NCI-H226 (cell line): ENCODE data around the gene ADAM33.
A peak's percentile ranks its signal among the peaks of the same experiment; 100 is the strongest.

Experiments
- DNase-seq: peaks from one replicate; pipeline ENCODE4 v3.0.0-alpha.2; 2015

The ADAM33 gene, protein sequence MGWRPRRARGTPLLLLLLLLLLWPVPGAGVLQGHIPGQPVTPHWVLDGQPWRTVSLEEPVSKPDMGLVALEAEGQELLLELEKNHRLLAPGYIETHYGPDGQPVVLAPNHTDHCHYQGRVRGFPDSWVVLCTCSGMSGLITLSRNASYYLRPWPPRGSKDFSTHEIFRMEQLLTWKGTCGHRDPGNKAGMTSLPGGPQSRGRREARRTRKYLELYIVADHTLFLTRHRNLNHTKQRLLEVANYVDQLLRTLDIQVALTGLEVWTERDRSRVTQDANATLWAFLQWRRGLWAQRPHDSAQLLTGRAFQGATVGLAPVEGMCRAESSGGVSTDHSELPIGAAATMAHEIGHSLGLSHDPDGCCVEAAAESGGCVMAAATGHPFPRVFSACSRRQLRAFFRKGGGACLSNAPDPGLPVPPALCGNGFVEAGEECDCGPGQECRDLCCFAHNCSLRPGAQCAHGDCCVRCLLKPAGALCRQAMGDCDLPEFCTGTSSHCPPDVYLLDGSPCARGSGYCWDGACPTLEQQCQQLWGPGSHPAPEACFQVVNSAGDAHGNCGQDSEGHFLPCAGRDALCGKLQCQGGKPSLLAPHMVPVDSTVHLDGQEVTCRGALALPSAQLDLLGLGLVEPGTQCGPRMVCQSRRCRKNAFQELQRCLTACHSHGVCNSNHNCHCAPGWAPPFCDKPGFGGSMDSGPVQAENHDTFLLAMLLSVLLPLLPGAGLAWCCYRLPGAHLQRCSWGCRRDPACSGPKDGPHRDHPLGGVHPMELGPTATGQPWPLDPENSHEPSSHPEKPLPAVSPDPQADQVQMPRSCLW

DNA sequence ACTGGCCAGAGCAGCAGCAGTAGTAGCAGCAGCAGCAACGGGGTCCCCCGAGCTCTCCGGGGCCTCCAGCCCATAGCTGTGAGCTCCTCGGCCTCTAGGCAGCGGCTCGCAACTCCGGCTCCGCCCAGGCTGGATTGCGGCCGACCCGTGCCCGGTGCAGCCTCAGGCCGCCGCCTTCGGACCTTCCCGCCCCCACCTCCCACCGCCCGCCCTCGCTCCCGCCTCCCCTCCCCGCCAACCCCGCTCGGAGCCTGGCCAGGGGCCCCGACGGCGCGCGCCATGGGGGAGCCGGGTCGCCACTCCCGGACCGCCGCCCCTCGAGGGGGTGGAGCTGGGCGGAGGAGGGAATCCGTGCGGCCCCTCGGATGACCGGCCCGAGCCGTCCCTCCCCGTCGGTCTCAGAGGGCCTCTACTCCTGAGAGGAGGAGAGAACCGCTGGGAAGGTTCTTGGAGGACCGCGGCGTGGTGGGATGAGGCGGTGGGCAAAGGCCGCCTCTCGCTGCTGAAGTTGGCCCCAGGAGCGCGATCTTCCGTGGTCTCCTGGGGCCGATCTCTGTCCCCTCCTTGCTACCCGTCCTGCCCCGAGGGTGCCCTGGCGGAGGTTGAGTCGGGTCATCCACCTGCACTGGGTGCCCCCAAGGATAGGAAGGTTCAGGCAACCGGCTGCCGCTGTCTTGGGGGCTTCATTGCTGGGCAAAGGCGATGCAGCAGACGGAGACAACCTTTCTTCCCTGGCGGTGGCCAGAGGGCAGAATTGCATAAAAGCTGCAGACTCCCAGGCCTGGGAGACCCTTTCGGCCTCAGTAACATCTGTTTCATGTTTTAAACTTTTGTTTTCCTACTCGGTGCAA lies at the start of gene ADAM33:
ADAM33 (minus strand) TSS at position 80 of the 851 bp plus-strand sequence; CDS start at position 74, 6 bp downstream.
- no peak for DNase-seq

DNA sequence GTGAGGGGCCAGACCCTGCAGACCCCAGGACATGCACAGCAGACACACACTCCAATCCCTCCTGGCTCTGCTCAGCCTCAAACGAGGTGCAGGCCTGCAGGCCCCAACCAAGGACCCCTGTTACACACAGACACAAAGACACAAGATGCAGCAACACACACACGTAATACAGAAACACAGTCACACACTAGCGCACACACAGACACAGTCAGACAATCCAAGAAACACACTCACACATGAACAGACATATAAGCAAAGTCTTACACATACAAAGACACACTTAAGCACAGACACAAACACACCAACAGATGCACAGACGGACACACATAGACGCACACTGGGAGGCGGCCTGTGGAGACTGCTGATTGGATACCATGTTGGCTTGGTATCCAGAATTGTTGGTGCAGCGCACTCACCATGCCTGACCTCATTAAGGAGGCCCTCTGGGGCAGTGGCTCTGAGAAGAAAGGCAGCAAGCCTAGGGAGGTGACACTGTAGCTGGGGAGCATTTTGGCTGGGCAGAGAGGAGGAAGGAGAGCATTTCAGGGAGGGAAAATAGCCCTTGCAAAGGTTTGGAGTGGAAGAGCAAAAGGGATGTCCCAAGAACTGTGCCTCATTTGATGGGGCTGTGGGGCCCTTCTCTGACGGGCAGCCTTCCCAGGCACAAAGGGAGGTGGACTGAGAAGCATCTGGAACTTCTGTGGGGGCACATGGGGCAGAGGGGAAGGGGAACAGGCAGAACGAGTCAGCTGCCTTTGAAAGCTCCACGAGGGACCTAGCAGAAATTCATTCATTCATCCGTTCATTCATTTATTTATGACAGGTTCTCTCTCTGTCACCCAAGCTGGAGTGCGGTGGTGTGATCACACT lies 49.2 kb upstream of the ADAM33 start:
- no peak for DNase-seq

DNA sequence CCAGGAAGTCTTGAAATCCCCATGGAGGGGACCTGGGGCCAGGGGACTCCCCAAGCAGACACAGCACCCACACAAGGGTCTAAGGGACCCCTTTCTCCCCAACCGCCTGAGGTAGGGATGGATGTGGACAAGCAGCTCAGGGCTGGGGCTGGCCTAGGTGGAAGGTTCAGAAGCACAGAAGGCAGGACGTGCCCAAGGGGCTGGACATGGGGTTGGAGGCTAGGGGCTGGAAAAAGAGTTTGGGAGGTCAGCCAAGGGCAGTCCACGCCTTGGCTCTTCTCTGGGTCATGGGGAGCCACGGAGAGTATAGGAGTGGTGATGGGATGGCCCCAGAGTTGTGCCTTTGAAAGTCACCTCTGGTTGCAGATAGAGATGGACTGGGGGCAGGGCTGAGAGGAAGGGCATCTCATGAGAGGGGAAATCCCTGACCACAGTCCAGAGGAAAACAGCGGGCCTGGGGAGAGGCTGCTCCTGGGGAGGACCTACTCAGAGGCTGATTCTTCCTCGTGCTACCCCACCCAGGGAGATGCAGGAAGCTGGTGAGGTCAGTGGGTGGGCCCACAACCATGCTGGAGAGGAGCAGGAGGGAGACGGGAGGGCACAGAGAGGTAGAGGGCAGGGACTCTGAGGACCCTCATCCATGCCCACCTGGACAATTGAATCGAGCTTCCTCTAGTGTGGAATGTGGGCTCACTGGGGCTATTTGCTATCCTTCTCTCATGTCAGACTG lies 48.2 kb upstream of the ADAM33 start:
- no peak for DNase-seq

DNA sequence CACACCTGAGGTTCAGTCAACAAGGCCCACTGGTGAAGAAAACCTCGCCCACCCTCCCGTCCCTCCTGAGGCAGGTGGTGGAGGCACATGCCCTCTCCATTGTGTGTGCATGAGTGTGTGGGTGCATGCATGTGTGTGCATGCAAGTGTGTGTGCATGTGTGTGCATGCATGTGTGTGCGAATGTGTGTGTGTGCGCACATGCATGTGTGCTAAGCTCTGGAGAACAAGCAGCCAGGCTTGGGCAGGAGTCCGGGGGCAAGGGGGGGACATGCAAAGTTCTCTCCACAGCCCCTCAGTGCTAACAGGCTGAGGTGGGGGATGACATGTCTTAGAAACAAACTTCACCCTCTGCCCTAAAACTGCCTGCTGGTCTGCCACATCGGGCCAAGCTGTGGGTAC lies 47.6 kb upstream of the ADAM33 start:
- no peak for DNase-seq

DNA sequence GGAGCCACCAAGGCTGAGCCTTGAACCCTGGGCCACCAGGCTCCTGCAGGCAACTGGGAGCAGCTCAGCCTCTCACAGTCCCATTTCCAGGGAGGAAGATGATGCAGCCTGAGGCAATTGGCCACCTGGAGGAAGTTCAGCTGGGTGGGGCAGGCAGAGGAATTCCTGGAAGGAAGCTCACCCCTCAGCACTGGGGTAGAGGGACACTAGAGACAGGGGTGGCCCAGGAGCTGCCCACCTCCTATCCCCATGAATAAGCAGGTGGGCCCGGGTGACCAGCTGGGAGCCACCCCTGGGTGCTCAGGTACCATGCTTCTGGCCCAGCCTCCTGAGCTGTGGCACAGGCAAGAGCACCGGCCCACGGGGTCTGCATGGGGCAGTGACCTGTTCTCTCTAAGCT lies 47.1 kb upstream of the ADAM33 start:
- no peak for DNase-seq

DNA sequence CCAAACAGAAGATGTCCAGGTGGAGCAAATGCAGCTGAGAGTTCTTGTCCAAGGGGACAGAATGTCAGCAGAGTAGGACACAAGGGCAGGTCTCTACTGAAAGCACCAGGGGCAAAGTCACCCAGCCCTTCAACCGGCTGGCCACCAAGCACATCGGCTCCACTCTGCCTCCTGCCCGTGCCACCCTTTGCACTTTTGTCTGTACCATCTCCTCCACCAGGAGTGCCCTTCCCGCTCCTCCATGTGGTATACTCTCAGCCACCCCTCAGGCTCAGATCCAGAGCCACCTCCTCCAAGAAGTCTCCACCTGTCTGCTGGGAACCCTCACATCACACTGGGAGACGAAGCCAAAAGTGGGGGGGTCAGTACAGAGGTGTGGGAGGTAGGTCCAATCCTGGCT lies 46.5 kb upstream of the ADAM33 start:
- no peak for DNase-seq

DNA sequence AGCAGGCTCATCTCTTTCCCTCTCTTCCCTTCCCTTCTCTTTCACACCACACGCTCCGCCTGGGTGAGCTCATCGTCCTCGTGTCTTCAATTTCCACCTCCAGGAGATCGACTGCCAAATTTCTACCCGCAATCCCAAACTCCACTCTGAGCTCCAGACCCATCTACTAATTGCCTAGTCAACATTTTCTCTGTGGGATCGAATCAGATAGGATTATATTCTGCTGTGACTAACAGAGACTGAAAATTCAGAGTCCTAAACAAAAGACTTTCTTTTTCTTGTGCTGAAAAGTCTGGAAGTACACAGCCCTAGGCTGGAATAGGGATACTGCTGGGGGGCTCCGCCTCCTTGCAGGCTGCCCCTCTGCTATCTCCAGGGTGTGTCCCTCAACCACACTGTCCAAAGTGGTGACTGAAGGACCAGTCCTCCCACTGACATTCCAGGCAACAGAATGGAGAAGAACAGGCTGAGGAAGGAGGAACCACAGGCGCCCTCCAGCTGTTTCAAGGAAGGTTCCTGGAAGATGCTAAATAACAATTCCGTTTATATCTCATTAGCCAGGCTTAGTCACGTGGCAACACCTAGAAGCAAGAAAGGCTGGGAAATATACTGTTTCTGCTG lies 45.7 kb upstream of the ADAM33 start:
- DNase-seq = peak; percentile 29

DNA sequence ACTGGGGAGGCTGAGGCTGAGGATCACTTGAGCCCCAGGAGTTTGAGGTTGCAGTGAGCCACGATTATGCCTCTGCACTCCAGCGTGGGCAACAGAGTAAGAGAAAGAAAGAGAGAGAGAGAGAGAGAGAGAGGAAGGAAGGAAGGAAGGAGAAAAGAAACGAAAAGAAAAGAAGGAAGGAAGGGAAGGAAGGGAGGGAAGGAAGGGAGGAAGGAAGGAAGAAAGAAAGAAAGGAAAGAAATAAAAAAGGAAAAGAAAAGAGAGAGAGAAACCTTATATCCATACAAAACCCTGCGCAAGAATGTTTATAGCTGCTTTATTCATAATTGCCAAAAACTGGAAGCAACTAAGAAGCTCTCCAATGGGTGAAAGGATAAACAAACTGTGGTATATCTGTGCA lies 42.5 kb upstream of the ADAM33 start:
- no peak for DNase-seq

DNA sequence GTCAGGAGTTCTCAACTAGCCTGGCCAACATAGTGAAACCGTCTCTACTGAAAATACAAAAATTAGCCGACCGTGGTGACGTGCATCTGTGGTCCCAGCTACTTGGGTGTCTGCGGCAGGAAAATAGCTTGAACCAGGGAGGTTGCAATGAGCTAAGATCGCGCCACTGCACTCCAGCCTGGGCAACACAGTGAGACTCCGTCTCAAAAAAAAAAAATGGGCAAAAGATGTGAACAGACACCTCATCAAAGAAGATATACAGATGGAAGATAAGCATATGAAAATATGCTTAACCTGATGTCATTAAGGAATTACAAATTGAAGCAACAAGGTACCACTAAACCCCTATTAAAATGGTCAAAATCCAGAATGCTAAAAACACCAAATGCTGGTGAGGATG lies 41.5 kb upstream of the ADAM33 start:
- no peak for DNase-seq

DNA sequence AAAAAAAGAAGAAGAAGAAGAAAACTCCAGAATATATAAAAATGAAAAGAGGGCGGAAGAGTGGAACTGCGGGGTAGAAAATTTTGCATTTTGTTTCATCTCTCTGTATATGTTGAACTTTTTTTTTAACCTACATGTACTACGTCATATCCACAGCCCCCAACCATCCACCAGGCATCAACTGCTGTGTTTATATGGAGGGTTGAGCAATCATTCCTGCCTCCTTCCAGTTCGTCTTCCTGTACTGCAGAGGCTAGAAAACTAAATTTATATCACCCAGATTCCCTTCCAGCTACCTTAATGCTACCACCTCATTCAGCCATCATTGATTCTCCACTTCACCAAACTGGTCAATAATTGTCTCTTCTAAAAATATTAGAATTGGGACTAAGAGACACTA lies 40.1 kb upstream of the ADAM33 start:
- no peak for DNase-seq

DNA sequence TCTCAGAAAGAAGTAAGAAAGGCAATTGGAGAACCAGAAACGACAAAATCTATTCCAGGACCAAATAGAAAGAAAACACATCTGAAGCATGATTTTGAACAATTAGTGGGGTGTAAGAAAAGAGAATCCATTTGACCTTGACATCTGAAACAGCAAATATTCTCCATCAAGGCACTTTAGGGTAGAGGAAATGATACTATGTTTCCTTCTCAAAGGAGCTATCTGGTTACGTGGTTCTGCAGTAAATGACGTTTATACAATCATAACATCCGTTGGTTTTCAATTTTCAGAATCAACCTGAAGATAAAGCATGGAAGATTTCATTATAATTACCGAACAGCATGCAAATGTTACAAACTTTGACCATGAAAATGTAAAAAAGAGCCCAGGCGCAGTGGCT lies 38.8 kb upstream of the ADAM33 start:
- DNase-seq = no peak

DNA sequence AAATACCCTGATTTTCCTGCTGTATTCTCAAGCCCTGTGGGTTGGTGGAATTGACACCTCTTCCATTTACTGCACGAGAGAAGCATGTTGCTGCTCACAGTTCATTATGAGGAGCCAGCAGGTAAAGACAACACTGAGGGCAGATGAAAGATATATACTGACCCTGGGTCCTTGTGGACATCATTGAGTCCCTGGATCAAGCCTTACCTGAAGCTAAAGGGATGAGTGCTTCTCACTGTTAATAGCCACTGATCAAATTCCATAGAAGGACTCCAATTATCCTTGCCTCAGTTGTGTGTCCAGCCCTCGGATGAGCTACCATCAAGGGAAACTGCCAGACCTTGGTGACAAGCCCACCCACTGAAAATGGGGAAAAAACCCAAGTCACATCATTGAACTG lies 38.3 kb upstream of the ADAM33 start:
- DNase-seq = no peak

DNA sequence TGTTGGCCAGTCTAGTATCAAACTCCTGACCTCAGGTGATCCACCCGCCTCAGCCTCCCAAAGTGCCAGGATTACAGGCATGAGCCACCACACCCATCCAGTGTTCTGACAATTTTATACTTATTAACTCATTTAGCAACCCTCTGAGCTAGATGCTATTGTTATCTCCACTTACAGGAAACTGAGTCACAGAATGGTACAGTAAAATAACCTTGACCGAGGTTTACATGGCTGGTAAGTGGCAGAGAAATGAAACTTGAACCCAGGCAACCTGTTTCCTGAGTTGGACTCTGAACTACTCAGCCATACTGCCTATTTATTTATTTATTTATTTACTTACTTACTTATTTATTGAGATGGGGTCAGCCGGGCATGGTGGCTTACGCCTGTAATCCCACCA lies 37.2 kb upstream of the ADAM33 start:
- DNase-seq = no peak

DNA sequence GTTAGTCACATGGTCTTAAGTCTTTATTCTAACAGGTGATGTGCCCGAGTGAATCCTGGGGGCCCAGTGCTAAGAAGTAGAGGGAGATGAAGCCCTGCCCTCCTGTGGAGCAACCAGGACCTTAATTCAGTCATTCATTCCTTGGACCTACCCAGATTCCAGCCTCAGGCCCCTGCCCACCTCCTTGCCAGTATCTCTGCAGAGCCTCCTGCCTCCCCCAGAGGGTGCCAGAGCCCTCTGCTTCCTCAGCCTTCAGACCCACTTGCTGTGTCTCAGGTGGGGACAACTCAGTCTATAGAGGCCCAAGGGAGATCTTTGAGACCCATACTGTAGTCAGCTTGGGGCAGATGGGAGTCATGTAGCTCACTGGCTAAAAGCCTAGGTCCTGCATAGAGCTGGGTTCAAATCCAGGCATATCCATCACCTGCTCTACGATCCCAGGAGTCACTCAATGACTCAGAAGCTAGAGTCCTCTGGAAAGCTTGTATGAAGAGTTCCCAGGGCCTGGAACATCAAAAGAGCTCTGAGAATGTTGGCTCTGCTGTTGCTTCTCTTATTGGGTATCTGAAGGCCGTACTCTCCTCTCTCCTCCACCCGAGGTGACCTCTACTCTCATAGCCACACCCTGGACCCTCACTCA lies 34.5 kb upstream of the ADAM33 start:
- peak; percentile 20 for DNase-seq

DNA sequence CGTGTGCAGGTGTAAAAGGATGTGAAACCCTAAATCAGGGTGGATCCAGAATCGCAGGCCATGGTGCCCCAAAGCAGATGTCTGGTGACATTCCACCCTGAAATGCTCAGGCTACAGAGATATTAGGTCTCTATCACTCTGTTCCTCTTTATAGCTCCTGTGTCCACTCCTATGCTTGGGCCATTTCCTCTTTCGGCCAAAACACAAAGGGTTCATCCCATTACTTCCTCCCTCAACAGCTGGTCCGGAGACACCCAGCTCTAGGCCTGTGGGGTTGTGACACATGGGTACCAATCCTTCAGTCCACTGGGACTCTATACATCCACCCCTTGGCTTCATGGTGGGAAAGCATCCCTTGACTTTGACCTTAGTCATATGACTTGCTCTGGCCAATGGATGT lies 32.3 kb upstream of the ADAM33 start:
- no peak for DNase-seq

DNA sequence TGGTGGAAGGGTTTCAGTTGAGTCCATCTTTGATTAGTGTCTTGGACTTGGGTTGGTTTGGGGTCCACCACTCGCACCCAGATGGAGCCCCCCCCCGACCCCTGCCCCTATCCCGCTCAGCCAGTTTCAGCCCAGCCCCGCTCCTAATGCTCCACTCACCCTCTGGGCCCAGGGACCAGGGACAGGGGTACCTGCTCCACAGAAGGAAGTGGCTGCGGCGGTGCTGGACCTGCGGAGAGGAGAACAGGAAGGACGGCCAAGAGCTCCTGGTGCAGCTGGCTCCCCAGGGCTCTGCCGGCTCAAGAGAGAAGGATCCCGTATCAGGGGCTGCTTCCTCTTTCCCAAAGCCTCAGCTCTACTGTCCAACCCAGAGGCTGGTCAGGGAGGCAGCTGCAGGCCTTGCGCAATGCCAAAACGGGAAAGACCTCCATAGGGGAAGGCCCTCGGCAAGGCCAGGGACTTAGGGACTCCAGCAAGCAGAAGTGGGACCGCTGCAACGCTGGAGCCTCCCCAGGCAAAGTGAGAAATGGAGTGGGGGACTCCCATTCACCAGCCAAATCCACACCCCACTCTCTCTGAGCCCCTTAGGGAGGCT lies 30.6 kb upstream of the ADAM33 start, which contains the start of gene SIGLEC1:
SIGLEC1 (minus strand) TSS at position 322 of the 595 bp plus-strand sequence. CDS start 5,472 bp downstream, outside the sequence.
- DNase-seq = no peak

DNA sequence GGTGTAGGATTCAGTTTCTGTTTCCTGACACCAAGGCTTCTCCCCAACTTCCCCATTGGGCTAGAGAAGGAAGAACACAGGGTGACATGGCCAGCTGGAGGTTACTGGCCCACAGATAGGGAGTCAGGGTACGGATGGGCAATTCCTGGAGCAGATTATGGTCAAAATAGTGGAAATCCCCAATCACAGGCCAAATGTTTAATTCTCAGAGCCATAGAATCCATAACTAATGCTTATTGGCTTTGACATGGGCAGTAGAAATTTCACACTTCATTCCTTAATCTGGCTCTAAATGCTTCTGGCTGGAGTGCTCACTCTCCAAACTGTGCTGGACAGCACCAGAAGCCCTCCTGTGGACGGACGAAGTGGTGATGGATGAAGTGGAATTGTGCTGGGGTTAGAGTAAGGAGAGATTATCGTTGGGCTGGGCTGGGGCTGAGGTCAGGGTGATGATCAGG lies 29.7 kb upstream of the ADAM33 start:
- DNase-seq = no peak

DNA sequence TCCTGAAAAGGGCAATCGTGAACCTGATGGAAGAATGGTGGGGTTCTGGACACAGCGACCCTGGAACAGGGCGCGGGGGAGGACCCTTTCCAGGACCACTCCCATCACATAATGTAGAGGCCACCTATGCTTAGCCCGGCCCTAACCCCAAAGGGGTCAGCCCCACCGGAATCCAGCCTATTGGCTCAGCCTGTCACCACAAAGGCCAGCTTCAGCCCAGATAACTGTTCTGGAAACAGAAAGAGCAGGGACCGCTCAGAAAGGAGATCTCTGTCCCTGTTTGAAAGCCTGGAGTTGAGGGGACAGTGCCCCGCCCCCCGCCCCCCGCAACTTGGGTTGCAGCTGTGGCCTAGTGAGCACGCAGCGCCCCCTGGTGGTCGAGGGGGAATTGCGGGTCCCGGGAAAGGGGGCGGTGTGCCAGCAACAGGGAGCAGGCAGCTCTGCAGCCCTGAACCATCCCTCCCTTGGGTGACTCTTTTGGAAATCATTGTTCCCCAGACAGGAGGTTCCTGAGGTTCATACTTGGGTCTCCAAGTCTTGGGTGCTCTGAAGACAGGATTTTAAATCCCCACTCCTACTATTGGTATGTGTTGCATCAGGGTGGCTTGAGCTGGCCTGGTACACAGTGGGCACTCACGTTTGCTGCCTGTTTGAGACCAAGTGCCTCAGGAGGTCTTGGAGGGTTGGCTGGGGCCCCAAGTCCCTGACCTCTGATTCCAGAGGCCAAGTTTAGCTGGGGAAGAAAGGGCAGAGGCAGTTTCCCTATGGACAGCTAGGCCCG lies 29.1 kb upstream of the ADAM33 start:
- DNase-seq = no peak

DNA sequence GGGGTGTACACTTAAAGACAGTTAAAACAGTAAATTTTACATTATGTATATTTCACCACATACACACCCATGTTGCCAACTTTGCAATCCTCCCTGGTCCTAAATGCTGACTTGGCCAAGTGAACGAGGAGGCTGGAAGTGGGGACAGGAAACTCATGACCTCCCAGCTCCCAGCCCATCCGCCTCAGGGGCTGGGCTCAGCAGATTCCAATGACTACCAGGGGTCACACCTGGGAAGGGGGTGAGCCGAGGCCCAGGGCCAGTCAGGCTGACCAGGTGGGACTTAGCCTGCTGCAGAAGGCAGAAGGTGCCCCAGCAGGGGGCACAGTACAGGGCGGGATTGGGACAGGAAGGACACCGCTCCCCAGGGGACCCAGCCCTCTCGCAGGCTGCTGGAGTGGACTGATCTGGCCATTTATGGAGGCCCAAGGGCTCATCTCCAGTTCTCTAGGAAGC lies 28.2 kb upstream of the ADAM33 start:
- DNase-seq = no peak
